ENCODE measurements around the gene EXTL1.
"Not testable (repeated sequence)": the region's sequence is repeated elsewhere in the genome, so short reads cannot be mapped to it uniquely, and the experiment has no call there.

The EXTL1 gene, protein sequence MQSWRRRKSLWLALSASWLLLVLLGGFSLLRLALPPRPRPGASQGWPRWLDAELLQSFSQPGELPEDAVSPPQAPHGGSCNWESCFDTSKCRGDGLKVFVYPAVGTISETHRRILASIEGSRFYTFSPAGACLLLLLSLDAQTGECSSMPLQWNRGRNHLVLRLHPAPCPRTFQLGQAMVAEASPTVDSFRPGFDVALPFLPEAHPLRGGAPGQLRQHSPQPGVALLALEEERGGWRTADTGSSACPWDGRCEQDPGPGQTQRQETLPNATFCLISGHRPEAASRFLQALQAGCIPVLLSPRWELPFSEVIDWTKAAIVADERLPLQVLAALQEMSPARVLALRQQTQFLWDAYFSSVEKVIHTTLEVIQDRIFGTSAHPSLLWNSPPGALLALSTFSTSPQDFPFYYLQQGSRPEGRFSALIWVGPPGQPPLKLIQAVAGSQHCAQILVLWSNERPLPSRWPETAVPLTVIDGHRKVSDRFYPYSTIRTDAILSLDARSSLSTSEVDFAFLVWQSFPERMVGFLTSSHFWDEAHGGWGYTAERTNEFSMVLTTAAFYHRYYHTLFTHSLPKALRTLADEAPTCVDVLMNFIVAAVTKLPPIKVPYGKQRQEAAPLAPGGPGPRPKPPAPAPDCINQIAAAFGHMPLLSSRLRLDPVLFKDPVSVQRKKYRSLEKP

DNA sequence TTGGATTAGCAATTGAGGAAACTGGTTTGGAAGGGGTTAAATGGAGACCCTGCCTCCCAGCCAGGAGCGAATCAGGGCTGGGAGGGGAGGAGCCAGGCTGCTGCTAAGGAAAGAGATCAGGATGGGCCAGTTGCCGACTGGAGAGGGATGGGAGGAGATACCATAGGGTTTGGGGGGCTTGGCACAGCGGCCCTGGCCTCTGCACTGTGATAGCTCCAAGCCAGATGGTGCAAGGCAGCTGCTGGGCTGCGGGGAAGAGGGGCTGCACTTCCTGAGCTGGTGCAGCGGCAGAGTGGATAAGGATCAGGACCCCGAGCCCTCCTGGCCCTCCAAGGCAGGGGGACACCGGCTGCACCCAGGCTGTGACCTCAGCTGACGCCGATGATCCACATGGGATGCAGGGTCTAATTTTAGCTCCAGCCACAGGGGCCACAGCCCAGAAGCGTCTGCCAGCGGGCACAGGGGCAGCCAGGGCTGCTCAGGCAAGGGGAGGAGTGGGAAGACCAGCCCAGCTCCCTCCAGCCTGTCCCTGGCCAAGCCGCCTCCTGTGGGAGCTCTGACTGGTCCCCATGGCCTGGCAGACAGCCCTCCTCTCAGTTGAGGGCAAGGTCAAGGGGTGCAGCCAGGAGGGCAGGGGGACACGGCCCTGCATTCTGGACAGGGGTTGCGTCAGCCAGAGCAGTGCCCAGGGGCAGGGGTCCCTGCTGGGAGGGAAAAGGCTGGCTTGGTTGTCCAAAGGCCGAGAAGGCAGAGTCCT is at the start of gene EXTL1:
Gene EXTL1 (plus strand): TSS at position 129 of the 757 bp plus-strand sequence. CDS start 872 bp downstream, outside the sequence.
- DNase-seq = no peak

DNA sequence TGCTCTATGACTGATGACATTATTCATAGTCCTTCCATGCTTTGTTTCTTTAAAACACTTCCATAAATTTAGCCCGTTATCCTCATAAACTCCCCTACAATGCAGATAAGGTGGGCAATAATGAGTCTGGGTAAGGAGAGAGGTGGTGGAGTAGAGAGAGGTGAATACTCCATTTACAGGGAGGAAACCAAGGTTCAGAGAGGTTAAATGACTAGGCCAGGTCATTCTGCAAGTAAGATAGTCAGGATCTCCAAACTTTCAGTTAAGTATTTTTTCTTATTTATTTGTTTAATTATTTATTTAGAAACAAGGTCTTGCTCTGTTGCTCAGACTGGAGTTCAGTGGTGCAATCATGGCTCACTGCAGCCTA is 49.8 kb upstream of the EXTL1 start:
- DNase-seq = no peak

DNA sequence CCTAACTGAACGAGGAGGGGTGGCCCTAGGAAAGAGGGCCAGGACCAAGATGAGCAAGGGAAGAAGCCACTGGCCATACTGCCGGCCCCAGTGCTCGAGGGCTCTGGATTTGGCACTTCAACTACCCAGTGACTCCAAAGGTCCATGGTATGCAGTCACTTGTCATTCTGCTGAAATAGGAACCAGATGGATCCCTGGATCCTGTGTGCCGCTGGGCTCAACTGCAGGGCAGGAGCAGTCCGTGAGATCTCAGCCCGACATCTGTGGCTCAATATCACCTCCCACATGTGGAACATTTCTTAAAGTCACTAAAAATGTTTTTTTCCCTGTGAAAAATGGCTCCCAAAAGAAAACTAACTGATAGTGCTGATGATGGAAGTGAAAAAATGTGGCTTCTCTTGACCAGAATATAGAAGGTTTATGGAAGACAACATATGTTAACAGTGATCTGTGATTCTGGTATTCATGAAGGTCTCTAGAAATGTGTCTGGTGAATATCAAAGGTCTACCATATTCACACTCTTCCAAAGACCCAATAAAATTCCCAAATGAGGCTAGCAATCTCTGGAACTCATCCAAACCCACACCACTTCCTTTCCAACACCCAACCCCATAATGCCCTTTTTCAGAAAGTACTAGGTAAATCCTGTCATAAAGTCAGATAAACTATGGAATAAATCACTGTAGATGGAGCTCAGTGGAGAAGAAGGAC is 47.8 kb upstream of the EXTL1 start:
- no peak for DNase-seq

GRCh38 chr1:25977801-25978200 is 43.8 kb upstream of the EXTL1 start:
- no peak for DNase-seq

- no peak for DNase-seq
These were observed 43.2 kb upstream of the EXTL1 start for GRCh38 chr1:25978403-25978802.

DNA sequence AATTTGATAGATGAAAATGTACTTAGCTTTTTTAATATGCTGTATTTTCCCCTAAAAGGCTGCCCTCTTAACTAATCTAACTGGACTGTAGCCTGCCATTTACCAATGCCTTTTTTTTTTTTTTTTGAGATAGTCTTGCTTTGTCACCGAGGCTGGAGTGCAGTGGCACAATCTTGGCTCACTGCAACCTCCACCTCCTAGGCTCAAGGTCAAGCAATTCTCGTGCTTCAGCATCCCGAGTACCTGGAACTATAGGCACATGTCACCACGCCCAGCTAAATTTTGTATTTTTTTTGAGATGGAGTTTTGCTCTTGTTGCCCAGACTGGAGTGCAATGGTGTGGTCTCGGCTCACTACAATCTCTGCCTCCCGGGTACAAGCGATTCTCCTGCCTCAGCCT is 42.4 kb upstream of the EXTL1 start:
- no peak for DNase-seq

DNA sequence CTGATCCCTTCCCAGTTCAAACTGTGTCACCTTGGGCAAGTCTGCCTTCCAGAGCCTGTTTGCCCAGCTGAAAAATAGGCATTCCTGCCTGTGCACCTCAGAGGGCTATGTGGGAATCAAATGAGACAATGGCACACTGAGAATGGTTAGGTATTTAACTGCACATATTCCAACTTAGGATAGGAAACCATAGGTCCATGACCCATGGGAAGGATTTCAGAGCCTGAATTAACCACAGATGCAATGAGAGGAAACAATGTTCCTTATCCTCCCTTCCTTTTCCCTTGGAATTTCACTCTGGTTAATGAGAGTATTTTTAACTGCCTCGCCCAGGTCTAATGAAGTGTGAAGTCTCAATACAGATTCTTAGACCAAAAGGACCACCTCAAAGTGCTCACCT is 36.4 kb upstream of the EXTL1 start:
- DNase-seq = no peak

DNA sequence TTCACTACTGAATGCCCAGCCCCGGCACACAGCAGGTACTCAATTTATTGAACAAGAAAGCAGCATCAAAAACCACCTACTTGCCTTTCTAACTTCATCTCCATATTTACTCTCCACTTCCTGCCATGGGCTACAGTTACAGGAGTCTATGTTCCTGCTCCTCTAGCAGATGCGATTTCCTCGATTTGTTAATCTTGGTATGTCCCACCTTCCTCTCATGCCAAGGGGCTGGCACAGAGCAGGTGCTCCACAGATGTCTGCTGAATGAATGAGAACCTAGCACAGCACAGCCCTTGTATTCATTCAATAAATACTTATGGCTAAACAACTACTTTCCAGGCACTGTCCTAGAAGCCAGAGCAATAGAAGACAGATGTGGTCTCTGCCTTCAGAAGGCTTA is 35.9 kb upstream of the EXTL1 start:
- no peak for DNase-seq

DNA sequence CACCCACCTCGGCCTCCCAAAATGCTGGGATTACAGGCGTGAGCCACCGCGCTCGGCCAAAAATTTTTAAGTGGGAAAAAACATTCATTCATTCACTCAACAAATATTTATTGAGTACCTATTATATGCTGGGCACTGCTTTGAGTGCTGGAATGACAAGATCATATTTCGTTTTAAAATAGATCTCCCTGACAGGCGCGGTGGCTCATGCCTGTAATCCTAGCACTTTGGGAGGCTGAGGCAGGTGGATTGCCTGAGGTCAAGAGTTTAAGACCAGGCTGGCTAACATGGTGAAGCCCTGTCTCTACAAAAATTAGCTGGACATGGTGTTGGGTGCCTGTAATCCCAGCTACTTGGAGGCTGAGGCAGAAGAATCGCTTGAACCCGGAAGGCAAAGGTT is 34.8 kb upstream of the EXTL1 start:
- not testable (repeated sequence) for DNase-seq

GRCh38 chr1:25987951-25988350 is 33.6 kb upstream of the EXTL1 start:
- no peak for DNase-seq

DNA sequence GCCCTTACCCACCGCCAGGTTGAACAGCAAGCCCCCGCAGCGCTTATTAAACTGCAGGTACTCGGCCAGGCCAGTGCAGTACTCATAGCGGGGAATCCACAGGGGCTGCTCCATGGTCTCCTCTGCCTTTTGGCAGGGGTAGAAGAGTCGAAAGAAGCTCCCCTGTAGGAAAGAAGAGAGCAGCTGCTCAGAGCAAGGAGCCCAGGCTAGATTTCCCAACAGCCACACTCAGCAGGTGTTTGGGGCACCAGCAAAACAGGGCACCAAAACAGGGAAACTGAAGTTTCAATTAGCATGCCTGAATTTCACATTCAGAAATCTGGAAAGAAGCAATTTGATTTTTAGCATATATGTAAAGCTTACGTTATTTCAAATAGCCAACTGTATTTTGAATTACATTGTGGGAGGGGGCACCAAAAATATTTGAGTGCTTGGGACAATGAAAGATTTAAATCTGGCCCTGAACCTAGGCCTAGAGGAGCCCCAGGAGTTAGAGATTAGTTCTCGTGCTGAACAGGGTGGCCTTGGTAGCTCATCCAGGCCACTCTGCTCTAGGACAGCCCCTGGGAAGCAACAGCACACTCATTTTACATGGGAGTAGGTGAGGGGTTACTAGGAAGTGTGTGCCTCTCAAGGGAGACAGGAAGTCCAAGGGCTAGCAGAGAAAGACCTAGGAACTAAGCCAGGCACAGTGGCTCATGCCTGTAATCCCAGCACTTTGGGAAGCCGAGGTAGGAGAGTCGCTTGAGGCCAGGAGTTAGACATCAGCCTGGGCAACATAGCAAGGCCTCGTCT is 31.9 kb upstream of the EXTL1 start:
- DNase-seq = no peak

DNA sequence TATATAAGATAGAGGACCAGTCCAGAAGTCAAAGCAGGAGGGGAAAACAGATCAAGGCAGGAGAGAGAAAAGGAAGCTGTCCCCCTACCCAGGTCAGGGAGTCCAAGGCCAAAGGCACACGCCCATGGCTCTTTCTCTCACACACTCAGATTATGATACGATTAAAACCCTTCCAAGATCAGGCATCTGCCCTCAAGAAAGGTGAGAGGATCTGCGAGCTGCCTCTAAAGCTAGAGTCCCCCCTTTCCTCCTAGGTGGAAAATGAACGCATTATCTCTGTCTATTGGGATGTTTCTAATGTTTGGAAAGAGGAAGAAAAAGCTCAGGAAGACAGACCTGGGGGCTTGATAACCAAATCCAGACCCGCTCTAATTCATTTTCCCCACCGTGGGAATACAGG is 31.3 kb upstream of the EXTL1 start:
- no peak for DNase-seq

- DNase-seq = no peak
These were observed 30.7 kb upstream of the EXTL1 start for GRCh38 chr1:25990702-25991395.

DNA sequence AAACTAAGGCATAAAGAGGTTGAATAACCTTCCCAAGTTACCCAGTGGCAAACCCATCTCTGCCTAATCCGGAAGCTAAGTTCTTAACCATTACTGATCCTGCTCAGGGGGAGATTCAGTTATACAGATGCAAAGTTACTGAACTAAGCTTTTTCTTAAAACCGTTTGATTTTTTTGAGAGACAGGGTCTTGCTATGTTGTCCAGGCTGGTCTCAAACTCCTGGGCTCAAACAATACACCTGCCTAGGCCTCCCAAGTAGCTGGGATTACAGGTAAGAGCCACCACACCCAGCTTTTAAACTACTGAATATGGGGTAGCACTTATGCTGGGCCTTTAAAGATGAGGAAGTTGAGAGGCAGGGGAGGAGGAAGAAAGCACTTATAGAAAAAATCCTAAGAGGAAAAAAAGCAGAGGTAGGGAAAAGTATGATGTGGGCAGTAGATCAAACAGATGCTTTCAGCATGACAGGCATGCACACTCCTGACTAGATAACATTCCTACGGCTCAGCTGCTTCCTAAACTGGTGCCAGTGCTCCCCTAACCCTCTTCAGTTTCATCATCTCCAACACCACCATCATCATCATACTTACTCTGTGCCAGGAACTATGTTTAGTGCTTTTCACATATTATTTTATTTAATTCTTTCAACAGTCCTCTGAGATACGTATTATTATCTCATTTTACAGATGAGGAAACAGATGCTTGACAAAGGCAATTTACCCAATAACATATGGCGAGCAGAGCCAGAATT is 29.5 kb upstream of the EXTL1 start:
- no peak for DNase-seq

- DNase-seq = no peak
These were observed 28.8 kb upstream of the EXTL1 start for GRCh38 chr1:25992689-25993171.

DNA sequence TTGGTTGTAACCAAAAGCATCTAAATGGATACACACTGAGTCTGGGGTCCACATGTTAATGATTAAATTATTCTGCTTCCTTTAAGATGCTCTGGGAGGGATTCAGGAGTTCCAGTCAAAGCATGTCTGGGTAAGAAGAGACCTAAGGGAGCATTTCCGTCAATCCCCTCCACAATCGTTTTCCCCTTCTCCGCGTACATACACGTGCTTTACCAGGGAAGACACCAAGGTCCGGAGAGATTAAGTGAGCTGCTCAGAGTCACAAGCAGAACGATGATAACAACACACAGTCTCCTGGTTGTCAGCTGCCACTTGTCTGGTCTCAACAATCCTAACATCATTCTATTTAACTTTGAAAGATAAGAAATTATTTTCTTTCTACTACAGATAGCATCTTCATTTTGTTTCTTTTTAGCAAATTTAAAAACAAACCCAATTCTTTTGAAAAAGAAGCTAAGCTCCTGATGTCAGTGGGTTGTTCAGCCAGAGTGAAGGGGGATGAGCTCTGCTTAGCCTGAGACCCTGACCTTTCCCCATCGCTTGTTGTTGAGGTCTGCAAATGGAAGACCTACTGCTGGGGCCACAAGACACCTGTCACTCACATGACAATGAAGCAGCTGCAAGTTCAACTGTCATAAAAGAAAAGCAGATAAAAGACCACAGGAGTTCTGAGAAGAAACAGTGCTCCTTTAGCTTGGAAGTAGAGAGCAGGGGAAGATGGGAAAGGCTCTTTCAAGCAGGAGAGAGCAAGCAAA is 28.2 kb upstream of the EXTL1 start:
- DNase-seq = no peak

GRCh38 chr1:25994402-25995150 is 27.0 kb upstream of the EXTL1 start:
- DNase-seq = no peak

DNA sequence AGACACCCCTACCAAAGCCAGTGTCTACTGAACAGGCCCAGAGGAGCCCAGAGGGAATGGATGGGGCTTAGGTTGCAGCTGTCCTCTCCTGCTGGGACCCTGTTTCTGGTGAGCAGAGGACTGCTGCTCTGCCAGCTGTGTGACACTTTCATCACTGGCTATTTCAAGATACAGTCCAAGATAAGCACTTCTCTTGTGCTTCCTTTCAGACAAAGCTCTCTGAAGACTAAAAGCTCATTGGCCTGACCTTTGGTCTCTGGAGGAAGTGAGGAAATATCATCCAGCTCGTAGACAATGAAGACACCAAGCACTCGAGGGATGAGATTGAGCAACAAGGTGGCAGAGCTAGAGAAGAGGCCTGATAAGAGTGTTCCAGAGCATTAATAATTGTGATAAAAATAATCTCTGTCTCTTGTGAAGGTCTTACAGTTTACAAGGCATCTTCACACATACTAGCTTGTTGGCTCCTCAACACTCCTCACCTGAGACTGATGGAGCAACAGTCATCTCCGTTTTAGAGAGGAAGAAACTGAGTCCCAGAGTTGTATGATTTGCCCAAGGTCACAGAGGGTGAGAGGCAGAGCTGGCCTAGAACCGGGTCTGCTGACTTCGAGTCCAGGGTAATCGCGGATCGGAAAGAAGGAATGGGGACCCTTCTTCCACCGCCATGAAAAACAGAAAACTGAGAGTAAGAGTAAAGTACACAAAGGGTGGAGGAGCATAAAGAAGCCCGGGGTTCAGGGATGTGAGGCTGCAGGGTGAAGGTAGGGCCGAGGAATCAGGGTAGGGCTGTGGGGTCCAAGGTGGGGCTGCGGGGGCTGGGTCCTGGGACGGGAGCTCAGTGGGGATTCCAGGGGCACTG is 24.4 kb upstream of the EXTL1 start:
- DNase-seq = no peak

All from stimulated activated CD4-positive, alpha-beta T cell treated with anti-CD3 and anti-CD28 coated beads, Interleukin-2, amount 100 ng/mL, for 48 hours (primary cell).